GM12878 (cell line): ENCODE results near the gene BORCS6. TPM values are rescaled to one million over a fixed set of nuclear protein-coding genes. Genes with fewer than 3 reads are reported as not detected.
A peak's percentile ranks its signal among the peaks of the same experiment; 100 is the strongest.

Experiments
- DPF2 ChIP-seq: fragments of 450-650 bp; IDR thresholded peaks from 2 replicates; pipeline ENCODE4 v1.6.1; 2017; ENCODE audit warnings: mild to moderate bottlenecking
- FOS ChIP-seq: IDR thresholded peaks from 3 replicates; pipeline ENCODE4 v1.6.1; 2011; ENCODE audit warnings: borderline replicate concordance; ENCODE audit not compliant: insufficient read length; ENCODE audit errors: extremely low read depth
- IKZF1 ChIP-seq: fragments of 450-650 bp; conservative IDR thresholded peaks from 2 replicates; pipeline ENCODE4 v1.6.1; 2017; ENCODE audit warnings: antibody characterized with exemption, mild to moderate bottlenecking
- MTA3 ChIP-seq: IDR thresholded peaks from 2 replicates; pipeline ENCODE4 v1.6.1; 2012; ENCODE audit warnings: low read length, inconsistent platforms, borderline replicate concordance
- SMARCA5 ChIP-seq: fragments of 450-650 bp; IDR thresholded peaks from 2 replicates; pipeline ENCODE4 v1.6.1; 2017; ENCODE audit warnings: mild to moderate bottlenecking
- SPI1 ChIP-seq: IDR thresholded peaks from 2 replicates; pipeline ENCODE4 v1.6.1; 2011; ENCODE audit warnings: low read depth, mild to moderate bottlenecking, low read length, moderate library complexity, borderline replicate concordance; ENCODE audit not compliant: insufficient read depth
- SUPT20H ChIP-seq: IDR thresholded peaks from 2 replicates; pipeline ENCODE4 v1.6.1; 2011; ENCODE audit warnings: low read depth, mild to moderate bottlenecking, low read length, moderate library complexity, borderline replicate concordance; ENCODE audit not compliant: control insufficient read depth
- TCF3 ChIP-seq: IDR thresholded peaks from 2 replicates; pipeline ENCODE4 v1.6.1; 2012; ENCODE audit warnings: low read depth, mild to moderate bottlenecking, low read length, borderline replicate concordance; ENCODE audit not compliant: insufficient read depth
- ZNF207 ChIP-seq: fragments of 450-650 bp; IDR thresholded peaks from 2 replicates; pipeline ENCODE4 v1.6.1; 2014; ENCODE audit warnings: antibody characterized with exemption, mild to moderate bottlenecking, borderline replicate concordance
- polyA plus RNA-seq, 11 experiments: library from polyadenylated mRNA; depleted of rRNA in 4 of 11; unstranded in 6 of 11; stranded (reverse) in 5 of 11; fragments of >200 nt; fragmentation: Nextera tagmentation in 4 of 11; fragmentation: Illumina TruSeq in 1 of 11; extraction: Ambion mirVana in 4 of 11; extraction: Trizol in 1 of 11; gene quantifications; 1 replicate in 1 of 11; 2 replicates in 10 of 11; pipeline versions ENCODE4 v1.2.1 to v1.2.3, GENCODE V29; 2011 to 2016; ENCODE audit warnings: inconsistent platforms in 2 of 11, missing spikeins in 2 of 11, low read depth in 1 of 11
- total RNA-seq, 4 experiments: library from RNA; depleted of rRNA in 3 of 4; stranded (reverse); fragments of >200 nt in 3 of 4; fragmentation: Illumina TruSeq in 1 of 4; extraction: Trizol in 1 of 4; gene quantifications; 2 replicates each; pipeline versions ENCODE4 v1.2.1 to v1.2.3, GENCODE V29; 2013 to 2021
- TF ChIP-seq, protein P1 (sequence below): IDR thresholded peaks from 2 replicates; pipeline ENCODE4 v1.6.1; 2012; ENCODE audit warnings: low read length, inconsistent platforms
- TF ChIP-seq, protein P2 (sequence below): IDR thresholded peaks from 2 replicates; pipeline ENCODE4 v1.6.1; 2011; ENCODE audit warnings: borderline replicate concordance, low read depth, mild to moderate bottlenecking, moderate library complexity, mixed read lengths, low read length; ENCODE audit not compliant: insufficient read depth; ENCODE audit errors: extremely low read length
- TF ChIP-seq, protein P3 (sequence below): fragments of 450-650 bp; IDR thresholded peaks from 2 replicates; pipeline ENCODE4 v1.6.1; 2016; ENCODE audit warnings: mild to moderate bottlenecking
- TF ChIP-seq, protein P4 (sequence below): fragments of 450-650 bp; IDR thresholded peaks from 2 replicates; pipeline ENCODE4 v1.6.1; 2017; ENCODE audit warnings: mild to moderate bottlenecking
- TF ChIP-seq, protein P5 (sequence below): fragments of 450-650 bp; IDR thresholded peaks from 2 replicates; pipeline ENCODE4 v1.6.1; 2017; ENCODE audit warnings: low read depth, mild to moderate bottlenecking, moderate library complexity
- TF ChIP-seq, protein P6 (sequence below): fragments of 450-650 bp; IDR thresholded peaks from 2 replicates; pipeline ENCODE4 v1.6.1; 2018; ENCODE audit warnings: borderline replicate concordance, mild to moderate bottlenecking; ENCODE audit not compliant: partially characterized antibody

BORCS6 gene
- total and polyA plus RNA-seq, 10 of the 15 experiments (the other 5 are each of a cell fraction or from before 2014, with no cell fraction given) = 0.37 to 14.1 (median 6.7) TPM

DNA sequence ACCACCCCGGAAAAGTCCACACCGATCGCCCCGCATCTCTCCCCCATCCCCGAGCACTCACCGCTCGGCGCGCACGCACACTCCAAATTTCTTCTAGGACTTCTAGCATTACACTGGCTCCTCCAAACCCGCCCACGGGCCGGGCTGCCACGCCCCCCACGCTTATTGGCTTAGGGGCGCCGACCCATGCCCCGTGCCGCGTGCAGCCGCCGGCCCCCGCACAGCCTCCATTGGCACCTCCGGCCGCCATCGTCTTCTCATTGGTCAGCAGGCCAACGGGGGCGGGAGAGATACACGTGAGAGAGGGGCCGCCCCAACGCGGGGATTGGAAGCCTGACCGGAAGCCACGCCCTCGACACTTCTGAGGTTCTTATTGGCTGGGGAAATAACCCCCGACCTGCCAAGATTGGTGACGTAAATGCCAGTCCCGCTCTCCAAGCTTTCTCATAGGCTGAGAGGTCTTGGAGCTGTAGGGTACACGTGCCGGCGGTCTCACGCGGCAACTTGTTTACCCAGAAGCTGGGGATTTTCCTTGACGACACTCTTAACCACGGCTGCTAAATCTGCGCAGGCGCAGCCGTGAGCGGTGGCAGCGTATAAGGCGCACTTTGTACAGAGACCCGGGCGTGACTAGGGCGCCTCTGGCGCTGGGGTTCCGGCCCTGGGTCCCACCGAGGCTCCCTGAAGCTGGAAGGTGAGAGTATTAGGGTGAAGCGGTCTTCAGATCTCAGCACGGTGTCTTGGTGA, 33.6 kb downstream of the BORCS6 start (continued):
- TF ChIP-seq, protein P1, sequence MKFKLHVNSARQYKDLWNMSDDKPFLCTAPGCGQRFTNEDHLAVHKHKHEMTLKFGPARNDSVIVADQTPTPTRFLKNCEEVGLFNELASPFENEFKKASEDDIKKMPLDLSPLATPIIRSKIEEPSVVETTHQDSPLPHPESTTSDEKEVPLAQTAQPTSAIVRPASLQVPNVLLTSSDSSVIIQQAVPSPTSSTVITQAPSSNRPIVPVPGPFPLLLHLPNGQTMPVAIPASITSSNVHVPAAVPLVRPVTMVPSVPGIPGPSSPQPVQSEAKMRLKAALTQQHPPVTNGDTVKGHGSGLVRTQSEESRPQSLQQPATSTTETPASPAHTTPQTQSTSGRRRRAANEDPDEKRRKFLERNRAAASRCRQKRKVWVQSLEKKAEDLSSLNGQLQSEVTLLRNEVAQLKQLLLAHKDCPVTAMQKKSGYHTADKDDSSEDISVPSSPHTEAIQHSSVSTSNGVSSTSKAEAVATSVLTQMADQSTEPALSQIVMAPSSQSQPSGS = peak; percentile 73; the same call in 1 of the 2 replicates
- TF ChIP-seq, protein P2, sequence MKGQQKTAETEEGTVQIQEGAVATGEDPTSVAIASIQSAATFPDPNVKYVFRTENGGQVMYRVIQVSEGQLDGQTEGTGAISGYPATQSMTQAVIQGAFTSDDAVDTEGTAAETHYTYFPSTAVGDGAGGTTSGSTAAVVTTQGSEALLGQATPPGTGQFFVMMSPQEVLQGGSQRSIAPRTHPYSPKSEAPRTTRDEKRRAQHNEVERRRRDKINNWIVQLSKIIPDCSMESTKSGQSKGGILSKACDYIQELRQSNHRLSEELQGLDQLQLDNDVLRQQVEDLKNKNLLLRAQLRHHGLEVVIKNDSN = peak; percentile 47
- TF ChIP-seq ZNF207 (no peak), DPF2 (peak; percentile 10; the same call in 1 of the 2 replicates), MTA3 (no peak), FOS (peak; percentile 84), SPI1 (no peak), SMARCA5 (no peak), SUPT20H (no peak), TCF3 (no peak; the same call in 1 of the 2 replicates), IKZF1 (peak; percentile 64)
- TF ChIP-seq, protein P3, sequence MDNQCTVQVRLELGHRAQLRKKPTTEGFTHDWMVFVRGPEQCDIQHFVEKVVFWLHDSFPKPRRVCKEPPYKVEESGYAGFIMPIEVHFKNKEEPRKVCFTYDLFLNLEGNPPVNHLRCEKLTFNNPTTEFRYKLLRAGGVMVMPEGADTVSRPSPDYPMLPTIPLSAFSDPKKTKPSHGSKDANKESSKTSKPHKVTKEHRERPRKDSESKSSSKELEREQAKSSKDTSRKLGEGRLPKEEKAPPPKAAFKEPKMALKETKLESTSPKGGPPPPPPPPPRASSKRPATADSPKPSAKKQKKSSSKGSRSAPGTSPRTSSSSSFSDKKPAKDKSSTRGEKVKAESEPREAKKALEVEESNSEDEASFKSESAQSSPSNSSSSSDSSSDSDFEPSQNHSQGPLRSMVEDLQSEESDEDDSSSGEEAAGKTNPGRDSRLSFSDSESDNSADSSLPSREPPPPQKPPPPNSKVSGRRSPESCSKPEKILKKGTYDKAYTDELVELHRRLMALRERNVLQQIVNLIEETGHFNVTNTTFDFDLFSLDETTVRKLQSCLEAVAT = no peak
- TF ChIP-seq, protein P4, sequence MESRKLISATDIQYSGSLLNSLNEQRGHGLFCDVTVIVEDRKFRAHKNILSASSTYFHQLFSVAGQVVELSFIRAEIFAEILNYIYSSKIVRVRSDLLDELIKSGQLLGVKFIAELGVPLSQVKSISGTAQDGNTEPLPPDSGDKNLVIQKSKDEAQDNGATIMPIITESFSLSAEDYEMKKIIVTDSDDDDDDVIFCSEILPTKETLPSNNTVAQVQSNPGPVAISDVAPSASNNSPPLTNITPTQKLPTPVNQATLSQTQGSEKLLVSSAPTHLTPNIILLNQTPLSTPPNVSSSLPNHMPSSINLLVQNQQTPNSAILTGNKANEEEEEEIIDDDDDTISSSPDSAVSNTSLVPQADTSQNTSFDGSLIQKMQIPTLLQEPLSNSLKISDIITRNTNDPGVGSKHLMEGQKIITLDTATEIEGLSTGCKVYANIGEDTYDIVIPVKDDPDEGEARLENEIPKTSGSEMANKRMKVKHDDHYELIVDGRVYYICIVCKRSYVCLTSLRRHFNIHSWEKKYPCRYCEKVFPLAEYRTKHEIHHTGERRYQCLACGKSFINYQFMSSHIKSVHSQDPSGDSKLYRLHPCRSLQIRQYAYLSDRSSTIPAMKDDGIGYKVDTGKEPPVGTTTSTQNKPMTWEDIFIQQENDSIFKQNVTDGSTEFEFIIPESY = no peak
- TF ChIP-seq, protein P5, sequence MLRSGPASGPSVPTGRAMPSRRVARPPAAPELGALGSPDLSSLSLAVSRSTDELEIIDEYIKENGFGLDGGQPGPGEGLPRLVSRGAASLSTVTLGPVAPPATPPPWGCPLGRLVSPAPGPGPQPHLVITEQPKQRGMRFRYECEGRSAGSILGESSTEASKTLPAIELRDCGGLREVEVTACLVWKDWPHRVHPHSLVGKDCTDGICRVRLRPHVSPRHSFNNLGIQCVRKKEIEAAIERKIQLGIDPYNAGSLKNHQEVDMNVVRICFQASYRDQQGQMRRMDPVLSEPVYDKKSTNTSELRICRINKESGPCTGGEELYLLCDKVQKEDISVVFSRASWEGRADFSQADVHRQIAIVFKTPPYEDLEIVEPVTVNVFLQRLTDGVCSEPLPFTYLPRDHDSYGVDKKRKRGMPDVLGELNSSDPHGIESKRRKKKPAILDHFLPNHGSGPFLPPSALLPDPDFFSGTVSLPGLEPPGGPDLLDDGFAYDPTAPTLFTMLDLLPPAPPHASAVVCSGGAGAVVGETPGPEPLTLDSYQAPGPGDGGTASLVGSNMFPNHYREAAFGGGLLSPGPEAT = peak; percentile 77
- TF ChIP-seq, protein P6, sequence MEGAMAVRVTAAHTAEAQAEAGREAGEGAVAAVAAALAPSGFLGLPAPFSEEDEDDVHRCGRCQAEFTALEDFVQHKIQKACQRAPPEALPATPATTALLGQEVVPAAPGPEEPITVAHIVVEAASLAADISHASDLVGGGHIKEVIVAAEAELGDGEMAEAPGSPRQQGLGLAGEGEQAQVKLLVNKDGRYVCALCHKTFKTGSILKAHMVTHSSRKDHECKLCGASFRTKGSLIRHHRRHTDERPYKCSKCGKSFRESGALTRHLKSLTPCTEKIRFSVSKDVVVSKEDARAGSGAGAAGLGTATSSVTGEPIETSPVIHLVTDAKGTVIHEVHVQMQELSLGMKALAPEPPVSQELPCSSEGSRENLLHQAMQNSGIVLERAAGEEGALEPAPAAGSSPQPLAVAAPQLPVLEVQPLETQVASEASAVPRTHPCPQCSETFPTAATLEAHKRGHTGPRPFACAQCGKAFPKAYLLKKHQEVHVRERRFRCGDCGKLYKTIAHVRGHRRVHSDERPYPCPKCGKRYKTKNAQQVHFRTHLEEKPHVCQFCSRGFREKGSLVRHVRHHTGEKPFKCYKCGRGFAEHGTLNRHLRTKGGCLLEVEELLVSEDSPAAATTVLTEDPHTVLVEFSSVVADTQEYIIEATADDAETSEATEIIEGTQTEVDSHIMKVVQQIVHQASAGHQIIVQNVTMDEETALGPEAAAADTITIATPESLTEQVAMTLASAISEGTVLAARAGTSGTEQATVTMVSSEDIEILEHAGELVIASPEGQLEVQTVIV = peak; percentile 69
